ENCODE results near the gene SLC16A12.

DNA sequence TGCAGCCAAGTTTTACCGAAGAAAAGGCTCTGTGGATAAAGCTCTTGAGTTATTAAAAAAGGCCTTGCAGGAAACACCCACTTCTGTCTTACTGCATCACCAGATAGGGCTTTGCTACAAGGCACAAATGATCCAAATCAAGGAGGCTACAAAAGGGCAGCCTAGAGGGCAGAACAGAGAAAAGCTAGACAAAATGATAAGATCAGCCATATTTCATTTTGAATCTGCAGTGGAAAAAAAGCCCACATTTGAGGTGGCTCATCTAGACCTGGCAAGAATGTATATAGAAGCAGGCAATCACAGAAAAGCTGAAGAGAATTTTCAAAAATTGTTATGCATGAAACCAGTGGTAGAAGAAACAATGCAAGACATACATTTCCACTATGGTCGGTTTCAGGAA lies 132.4 kb downstream of the SLC16A12 start:
- TF ChIP-seq POLR2AphosphoS5 (IDR thresholded peaks at IDR 0.05) (no peak), POLR2A (IDR thresholded peaks at IDR 0.05) (no peak)
- TF ChIP-seq, protein P1, sequence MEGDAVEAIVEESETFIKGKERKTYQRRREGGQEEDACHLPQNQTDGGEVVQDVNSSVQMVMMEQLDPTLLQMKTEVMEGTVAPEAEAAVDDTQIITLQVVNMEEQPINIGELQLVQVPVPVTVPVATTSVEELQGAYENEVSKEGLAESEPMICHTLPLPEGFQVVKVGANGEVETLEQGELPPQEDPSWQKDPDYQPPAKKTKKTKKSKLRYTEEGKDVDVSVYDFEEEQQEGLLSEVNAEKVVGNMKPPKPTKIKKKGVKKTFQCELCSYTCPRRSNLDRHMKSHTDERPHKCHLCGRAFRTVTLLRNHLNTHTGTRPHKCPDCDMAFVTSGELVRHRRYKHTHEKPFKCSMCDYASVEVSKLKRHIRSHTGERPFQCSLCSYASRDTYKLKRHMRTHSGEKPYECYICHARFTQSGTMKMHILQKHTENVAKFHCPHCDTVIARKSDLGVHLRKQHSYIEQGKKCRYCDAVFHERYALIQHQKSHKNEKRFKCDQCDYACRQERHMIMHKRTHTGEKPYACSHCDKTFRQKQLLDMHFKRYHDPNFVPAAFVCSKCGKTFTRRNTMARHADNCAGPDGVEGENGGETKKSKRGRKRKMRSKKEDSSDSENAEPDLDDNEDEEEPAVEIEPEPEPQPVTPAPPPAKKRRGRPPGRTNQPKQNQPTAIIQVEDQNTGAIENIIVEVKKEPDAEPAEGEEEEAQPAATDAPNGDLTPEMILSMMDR (IDR thresholded peaks at IDR 0.05 in 8 of 11, conservative IDR thresholded peaks at IDR 0.05 in 3 of 11) = no peak

Measured in spleen (tissue), 7 donors.